HG03439 (cell line): ENCODE results near the gene GSTM4.
A peak's percentile ranks its signal among the peaks of the same experiment; 100 is the strongest.
"Not testable (repeated sequence)": the region's sequence is repeated elsewhere in the genome, so short reads cannot be mapped to it uniquely, and the experiment has no call there.

ENCODE experiments used
- ATAC-seq: cut with Tn5 transposase; IDR thresholded peaks from one replicate; pipeline ENCODE4 v1.9.1; 2021; ENCODE audit warnings: mild to moderate bottlenecking, moderate library complexity; ENCODE audit not compliant: unreplicated experiment

Gene GSTM4

DNA sequence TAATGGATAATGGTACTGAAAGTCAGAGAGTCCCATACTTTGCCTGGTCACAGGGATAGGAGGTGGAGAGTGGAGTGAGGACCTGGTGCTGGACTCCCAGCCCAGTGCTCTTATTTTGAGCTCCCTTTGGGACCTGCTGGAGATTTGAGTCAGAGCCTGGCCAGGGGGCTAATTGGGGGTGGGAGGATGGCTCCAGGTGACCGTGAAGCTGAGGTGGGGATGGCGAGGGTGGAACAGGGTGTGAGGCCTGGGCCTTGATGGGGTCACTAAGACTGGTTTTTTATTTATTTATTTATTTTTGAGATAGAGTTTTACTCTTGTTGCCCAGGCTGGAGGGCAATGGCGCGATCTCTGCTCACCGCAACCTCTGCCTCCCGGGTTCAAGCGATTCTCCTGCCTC is 18.5 kb upstream of the GSTM4 start:
- ATAC-seq: no peak

DNA sequence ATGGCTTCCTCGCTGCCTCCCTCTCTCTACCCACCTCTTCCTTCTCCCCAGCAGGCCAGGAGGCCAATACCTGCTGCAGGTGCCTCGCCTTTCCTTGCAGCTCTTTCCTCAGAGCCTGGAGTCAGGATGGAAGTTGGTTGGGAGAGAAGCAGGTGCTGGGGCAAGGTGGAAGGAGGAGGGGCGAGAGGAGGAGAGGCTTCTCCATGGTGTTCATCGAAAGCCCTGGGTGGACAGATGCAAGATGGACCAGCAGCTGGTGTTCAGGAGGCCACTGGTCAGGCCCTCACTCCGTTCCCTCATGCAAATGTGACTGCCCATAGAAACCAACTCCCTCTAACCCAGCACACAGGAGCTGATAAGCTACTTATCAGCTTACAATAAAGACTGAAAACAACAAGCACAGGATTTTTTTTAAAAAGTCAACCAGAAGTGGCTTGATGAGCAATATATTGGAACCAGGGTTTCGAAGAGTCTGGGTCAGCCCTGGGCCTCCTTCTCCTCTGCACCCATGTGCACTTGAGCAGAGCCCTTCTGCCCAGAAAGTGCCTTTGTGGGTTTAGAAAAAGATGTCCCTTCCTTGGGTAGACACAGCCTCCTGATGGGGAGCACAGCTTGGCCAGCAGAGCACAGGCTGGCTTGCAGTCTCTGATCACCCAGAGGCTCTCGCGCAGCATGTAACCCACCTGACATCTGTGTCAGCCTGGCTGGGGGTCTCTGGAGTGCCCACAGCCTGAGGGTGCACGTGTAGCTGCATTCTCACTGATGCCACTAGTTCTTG is 16.6 kb upstream of the GSTM4 start:
- no peak for ATAC-seq

DNA sequence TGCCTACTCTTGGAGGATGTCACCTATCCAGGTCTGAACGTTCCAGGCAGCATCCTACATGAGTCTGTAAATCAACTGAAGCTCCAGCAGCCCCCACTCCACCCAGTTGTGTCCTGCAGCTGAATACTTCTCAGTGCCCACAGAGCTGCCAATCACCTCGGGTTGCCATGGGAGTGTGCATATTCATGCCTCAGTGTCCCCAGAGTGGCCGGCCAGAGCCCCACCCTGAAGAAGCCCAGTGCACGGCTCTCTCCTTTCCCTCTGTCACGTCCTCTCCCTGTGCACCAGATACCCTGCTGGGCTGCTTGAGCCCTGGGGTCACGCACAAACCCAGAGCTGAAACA is 16.1 kb upstream of the GSTM4 start:
- ATAC-seq: no peak

DNA sequence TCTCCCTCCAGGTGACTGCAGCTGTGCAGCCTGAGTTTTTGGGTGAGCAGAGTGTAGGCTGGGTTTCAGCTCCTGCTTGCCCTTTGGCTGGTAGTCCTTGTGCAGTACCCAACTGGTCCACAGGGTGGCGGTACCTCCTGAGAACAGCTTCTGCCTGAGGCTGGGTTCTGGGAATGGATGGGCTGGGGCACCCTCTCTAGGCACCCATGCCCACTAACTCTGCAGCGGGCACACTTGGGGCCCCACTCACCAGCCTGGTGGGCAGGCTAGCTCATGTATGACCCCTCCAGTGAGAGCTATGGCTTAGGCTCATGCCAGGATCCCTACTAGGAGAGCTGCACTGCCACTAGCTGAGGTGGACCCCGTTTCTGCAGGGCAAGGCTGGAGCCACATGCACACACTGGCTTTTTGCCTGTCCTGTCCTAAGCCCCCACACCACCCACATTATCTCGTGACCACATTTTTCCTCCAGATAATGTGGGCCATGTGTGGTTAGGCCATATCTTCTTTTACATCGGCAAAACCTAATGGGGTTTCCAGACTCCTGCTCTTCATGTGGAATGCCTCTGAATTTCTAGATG is 15.5 kb upstream of the GSTM4 start:
- no peak for ATAC-seq

DNA sequence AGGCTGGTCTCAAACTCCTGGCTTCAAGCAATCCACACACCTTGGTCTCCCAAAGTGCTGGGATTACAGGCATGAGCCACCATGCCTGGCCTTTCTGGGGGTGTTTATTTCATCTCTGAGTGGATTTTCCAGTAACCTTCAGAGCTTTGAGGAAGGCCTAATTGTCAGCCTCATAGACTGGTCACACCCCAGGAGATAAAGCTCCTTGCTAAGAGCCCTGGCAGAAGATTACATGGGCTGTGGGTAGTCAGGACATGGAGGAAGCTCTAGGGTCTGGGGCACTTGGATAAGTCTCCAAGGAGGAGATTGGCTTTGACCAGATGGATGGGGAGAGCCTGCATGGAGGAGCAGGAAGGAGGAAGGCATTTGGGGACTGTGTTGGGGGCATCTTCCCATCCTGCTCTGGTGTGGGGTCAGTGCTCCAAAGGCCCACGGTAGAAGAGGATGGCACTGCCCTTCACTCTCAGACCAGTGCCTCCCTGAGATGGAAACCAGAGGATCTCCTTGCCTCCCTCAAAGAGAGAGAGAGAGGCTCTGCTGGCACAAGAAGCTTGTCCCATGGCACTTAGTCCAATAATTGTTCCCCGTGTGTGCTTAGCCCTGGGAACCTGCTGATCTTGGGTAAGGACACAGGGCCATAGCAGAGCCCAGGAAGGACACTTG is 14.7 kb upstream of the GSTM4 start:
- no peak for ATAC-seq

DNA sequence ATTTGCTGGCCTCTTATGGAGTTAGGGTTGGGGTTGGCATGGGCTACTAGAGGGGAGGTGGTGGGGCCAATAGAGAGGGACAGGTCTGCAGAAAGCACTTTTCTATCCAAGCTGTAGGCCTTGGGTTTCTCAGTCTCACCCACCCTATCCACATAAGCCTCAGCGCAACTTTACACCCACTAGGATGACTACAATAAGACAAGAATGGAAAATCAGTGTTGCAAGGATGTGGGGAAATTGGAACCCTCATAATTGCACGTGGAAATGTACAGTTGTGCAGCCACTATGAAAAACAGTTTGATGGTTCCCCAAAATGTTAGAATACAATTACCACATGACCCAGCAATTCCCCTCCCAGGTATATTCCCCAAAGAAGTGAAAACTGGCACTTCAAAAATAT is 14.0 kb upstream of the GSTM4 start:
- no peak for ATAC-seq

DNA sequence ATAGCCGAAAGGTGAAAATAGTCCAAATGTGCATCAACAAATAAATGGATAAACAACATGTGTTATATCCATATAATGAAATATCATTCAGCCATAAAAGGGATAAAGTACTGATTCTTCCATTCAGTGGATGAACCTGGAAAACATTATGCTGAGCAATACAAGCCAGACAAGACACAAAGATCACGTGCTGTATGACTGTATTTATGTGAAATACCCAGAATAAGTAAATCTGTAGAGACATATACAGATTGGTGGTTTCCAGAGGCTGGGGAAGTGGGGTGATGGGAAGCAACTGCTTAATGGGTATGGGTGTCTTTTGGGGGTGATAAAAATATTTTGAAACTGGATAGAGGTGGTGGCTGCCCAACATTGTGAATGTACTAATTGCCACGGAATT is 13.3 kb upstream of the GSTM4 start:
- ATAC-seq: no peak

DNA sequence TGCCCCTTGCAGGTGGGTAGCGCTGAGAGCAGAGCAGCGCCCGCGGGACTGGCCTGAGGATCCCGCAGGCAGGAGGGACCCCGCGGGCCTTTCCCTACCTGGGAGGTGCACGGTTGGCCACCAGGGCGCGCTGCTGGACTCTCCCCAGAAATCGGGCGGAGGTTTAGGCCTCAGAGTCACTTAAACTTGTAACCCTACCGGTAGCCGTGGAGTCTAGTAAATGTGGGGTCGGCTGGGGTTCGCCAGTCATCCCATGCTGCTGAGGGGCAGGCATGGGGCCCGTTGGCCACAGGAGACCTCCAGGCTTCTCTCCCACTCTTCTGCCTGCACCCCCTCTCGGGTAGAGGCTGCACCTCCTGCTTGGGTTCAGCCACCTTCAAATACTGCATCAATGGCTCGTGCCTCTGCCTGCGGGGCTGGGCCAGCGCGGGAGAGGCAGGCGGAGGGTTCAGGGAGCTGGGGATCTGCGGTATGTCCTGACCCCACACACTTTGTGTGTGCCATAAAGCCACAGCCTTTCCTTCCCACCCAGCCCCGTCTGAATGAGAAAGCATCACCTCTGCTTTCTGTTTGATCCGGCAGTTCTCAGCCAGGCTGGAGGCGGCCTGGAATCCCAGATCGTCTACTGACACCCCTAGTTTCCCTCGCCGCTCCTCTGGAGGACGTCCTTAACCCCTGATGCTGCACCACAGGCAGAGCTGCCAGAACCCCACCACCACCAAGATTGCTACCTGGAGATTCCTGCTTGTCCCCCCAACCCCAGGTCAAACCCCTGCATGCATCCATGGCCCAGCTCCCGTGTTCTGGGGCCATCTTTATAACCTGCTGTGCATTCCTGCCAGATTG is 12.3 kb upstream of the GSTM4 start:
- ATAC-seq: peak; percentile 83

DNA sequence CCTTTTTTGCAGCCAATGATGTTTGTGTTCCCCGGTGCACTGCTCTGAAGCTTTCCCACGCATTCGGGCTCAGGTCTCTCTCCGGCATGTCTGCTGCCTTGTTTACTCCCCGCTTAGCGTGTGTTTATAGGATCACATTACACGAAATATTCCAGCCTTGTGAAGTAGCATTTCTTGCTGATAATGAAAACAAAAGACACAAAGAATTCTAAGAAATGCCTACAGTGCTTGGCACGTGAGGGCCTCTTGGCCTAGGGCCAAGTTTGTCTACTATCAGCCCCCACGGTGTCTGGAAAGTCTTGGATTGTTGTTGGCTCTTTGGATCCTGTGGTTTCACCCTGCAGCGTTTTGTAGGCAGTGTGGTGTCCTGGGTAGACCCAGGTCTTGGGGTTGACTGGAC is 11.2 kb upstream of the GSTM4 start:
- no peak for ATAC-seq

DNA sequence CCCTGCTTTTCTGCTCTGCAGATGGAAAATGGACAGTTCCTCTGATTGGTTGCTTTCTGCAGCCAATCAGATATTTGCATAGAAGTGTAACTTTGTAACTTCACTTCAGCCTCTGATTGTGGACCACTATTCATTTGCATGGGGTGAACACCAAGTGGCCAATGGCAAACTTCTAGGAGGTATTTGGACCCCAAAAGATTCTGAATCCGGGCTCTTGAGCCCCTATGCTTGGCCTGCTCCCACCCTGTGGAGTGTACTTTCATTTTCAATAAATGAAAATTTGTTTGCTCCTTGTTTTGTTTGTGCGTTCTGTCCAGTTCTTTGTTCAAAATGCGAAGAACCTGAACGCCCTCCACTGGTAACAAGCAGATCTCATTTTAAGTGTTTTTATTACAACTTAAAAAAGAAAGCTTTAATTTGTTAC is 6.4 kb upstream of the GSTM4 start:
- no peak for ATAC-seq

DNA sequence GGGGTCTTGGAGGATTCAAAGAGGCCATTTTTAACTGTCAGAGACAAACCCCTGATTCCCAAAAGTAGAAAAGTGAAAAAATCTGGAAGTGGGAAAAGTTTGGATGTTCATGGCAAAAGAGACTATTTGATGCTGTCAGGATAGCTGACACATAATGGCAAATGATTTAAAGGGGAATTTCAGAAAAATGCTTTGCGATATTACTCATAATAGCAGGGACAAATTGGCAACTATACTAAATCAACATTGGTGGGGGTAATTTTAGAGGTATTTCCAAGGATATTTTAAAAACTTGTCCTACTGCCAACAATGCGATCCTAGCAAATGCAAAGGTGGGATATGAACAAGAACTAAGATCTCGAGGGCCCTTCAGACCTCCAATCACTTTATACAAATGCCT is 5.3 kb upstream of the GSTM4 start:
- ATAC-seq: no peak

DNA sequence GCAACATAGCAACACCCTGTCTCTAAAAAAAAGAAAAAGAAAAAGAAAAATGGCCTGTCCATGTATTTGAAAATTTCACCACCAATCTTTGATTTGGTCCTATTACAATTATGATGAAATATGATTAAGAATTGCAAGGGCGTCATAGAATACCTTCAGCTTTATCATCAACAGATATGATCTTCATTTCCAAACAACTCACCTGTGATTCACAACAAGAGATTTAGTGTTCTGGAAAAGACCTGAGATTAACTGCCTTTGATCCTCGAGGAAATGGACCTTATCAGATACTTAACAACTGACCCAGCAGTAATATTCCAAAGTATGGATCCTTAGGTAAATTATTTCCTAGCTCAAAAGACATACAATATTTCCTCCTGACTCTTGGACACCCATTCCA is 3.5 kb upstream of the GSTM4 start:
- no peak for ATAC-seq

DNA sequence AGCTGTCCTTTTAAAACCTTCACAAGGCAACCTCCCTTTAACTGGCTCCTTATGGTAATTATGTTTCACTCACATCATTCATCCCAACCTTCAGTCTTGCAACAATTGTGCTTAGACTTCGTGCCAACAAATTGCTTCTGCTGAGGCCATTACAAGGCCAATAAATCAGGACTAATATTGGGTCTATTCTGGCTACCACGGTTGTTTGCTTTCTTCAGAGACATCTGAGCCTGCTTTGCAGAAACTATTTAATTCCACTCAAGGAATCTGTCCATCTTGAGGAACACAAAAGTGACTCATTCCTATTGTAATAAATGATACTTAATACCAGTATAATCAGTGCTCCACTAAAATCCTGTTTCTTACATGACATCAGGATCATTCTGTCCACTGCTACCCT is 2.6 kb upstream of the GSTM4 start:
- ATAC-seq: no peak

DNA sequence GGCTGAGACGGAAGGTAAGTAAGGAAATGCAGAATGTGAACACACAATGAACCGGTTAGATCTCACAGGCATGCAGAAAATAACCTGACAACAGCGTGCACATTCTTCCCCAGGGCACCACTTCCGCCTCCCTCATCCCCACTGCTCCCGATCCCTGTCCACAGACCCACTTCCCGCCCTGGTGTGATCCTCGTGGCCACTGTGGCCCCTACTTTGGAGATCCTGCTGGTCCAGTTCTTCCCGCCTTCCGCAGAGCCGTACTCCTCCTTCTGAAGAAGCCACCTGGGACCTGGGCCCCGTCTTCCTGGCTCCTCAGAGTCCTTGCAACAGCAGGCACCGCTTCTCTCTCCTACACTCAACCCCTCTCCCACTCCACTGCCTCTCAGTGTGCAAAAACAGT is 1.4 kb upstream of the GSTM4 start:
- ATAC-seq: no peak

DNA sequence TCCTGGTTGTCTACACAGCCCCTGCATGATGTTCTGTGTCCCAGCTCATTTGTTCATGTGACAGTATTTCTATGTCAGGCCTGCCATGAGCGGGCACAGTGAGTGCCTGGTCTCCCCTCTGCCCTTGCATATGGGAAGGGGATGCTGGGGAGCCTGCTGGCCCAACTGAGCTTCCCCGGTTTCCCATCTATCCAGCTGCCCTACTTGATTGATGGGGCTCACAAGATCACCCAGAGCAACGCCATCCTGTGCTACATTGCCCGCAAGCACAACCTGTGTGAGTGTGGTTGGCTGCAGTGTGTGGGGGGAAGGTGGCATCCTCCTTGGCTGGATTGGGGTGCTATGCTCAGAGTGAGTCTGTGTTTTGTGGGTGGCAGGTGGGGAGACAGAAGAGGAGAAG is 1.5 kb downstream of the GSTM4 start:
- no peak for ATAC-seq

DNA sequence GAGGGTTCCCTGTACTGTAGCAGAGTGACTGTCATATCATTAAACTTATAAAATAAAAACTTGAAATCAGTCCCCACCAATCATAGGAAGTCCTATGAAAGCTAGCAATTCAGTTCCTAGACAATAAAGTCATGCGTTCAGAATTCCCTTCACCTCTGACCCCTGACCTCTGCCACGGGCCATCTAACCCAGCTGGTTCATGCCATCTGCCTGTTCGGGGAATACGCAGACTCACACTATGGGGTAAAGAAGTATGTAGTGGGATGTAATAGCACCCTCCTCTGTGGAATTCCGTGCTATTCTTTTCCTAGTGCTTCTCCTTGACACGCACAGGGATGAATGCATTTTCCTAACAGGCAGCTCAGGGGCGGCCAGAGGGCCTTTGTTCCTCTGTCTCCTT is 2.1 kb downstream of the GSTM4 start:
- ATAC-seq: no peak

DNA sequence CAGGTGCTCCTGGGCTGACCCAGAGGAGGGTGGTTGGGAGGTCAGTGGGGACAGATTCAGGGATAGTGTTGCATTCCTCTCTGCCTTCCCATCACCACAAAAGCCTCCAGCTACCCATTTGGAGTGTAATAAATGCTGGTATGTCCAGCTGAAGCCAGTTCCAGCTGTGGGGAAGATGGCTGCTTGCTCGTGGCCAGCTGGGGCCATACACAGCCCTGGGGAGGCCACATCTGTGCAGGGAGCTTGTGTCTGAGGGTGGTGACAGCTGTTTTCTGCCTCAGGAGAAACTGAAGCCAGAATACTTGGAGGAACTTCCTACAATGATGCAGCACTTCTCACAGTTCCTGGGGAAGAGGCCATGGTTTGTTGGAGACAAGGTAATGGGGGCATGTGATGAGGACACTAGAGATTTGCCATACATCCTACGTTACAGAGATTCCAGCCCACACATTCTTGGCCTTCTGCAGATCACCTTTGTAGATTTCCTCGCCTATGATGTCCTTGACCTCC is 2.7 kb downstream of the GSTM4 start:
- ATAC-seq: no peak

DNA sequence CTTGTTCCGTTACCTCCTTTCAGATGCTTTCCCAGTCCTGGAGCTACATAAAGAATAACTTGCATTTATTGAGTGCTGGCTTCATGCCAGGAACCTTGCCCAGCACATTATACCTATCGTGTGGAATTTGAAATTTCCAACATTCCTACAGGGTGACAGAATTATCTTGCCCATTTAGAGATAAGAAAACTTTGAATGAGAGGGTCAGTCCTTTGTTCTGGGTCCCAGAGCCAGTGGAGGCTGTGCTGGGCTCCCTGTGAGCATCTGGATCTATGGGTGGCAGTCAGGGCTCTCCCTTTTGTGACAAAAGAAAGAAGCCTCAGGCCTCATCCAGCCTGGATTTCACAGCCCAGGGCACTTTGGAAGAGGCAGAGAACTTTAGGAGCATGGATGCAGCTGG is 3.2 kb downstream of the GSTM4 start:
- ATAC-seq: no peak

DNA sequence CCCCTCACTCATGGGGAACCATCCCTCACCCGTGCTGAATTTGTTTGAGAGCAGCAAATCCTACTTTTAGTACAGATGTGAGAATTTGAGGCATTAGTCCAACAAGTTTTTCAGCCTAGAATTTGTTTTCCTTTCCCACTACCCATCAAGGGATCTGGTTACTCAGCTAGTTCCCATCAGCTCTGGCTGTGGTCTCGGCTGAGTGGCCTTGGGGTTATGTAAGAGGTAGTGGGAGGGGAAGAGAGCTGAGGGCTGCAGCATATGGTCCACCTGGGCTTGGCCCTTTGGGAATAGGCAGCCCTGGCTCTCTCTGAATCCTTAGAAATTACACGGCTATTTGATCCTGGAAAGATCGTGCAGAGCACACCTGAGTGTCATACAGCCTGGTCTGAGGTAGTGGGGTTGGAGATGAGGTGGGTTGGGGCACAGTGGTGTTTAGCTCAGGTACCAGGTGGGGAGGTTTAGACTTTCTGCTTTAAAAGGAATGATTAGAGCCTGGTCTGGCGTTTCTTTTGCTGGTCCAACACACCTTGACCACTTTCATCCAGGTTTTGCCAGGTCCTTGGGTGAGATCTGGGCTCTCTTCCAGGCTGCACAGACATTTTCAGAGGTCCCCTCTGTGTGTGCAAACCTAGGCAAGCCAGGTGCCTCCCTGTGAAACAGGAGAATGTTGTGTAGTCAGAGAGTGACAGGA is 4.2 kb downstream of the GSTM4 start:
- no peak for ATAC-seq

DNA sequence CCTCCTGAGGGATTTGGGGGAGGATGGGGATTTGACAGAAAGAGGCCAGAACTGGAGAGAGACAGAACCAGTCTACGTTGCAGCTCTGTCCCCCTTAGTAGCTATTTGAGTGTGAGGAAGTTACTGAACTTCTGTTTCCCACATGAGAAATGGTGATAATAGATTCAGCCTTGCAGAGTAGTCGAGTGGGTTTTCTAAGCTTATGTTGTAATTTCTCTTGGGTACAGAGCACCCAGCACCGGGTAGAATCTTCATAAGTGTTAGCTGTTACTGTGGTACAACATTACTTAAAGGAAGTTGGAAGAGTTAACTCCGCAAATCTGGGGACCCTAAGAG is 4.8 kb downstream of the GSTM4 start:
- not testable (repeated sequence) for ATAC-seq

DNA sequence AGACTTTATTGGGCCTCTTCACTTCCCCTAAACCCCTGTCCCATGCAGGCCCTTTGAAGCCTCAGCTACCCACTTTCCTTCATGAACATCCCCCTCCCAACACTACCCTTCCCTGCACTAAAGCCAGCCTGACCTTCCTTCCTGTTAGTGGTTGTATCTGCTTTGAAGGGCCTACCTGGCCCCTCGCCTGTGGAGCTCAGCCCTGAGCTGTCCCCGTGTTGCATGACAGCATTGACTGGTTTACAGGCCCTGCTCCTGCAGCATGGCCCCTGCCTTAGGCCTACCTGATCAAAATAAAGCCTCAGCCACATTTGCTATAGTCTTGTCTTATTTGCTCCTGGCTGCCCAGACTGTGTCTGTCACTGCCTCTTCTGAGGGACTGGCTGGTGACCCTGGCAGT is 5.5 kb downstream of the GSTM4 start:
- ATAC-seq: no peak
